Measurements from ENCODE around the gene WDR41.
"Not testable (repeated sequence)": the region's sequence is repeated elsewhere in the genome, so short reads cannot be mapped to it uniquely, and the experiment has no call there.

Gene WDR41, protein sequence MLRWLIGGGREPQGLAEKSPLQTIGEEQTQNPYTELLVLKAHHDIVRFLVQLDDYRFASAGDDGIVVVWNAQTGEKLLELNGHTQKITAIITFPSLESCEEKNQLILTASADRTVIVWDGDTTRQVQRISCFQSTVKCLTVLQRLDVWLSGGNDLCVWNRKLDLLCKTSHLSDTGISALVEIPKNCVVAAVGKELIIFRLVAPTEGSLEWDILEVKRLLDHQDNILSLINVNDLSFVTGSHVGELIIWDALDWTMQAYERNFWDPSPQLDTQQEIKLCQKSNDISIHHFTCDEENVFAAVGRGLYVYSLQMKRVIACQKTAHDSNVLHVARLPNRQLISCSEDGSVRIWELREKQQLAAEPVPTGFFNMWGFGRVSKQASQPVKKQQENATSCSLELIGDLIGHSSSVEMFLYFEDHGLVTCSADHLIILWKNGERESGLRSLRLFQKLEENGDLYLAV

DNA sequence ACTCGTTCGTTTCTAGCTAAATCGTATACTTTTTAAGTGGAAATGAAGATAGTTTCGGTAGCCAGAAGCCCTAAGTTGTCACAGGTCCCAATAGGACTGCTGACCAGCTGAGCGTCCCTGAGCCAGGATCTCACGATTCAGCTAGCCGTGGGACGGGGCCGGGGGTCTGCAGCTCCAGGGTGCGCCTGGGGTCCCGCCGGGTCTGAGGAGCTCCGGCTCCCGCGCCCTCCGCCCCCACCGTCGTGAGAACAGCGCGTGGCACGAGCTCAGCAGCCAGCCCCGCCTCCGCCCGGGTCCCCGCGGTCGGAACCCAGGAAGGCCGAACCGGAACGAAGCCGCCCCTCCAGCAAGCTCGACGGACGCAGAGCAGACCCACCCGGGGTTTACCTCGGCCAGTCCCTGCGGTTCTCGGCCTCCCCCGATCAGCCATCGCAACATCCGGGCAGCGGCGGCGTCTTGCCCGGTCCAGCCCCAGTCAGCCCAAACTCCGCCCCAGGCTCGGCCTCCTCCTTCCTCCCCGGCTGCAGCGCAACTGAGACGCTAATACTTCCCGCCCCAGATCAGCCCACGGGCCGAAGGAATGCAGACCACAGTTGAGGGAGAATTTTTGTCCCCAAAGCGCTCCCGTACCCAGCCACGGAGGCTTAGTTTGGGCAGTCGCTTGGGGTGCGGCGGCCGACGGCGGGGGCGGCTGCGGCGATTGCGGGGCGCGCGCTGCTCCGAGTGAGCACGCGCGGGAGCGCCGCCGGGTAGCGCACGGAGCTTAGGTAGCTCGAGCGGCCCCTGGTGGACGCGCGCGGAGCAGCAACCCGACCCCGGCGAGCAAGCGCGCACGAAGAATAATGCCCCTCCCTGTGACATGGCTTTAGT, at the start of gene WDR41:
WDR41 (minus strand) TSS at position 534 of the 870 bp plus-strand sequence; CDS start at position 438, 96 bp downstream.
- peak; percentile 79 for DNase-seq

DNA sequence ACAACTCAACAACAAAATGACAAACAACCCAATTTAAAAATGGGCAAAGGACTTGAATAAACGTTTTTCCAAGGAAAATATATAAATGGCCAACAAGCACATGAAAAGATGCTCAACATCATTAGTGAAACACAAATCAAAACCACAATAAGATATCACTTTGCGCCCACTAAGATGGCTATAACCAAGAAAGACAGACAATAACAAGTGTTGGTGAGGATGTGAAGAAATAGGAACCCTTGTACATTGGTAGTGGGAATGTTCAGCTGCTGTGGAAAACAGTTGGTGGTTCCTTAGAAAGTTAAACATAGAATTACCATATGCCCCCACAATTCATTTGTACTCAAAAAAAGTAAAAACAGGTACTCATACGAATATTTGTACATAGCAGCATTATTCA, 39.2 kb upstream of the WDR41 start:
- no peak for DNase-seq

DNA sequence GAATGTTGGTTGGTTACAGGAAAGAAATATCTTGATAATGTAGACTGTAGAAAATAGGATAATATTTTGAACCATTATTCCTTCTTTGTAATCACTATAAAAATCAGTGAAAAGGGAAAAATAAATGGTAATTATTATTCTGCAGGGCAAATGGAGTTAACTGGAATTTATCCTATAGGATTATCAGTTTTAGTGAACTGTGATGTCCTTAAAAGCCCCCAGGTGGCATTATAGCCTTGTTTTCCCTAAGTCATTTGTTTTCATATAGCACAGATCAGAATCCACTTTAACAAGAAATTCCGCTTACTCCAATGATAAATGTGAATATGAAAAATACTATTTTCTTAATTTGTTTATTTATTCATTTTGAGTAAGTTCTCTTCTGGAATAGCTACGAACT, 26.2 kb upstream of the WDR41 start:
- DNase-seq: no peak

DNA sequence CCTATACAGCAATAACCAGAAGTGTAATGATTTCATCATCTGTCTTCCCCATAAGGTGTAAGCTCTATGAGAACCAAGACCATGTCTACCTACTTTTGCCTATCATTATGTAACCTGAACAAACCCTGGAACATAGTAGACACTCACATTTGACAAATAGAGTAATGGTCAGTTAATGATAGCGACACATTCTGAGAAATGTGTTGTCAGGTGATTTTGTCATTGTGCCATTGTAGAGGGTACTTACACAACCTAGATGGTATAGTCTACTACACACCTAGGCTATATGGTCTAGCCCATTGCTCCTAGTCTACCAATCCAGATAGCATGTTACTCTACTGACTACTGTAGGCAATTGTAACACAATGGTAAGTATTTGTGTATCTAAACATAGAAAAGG, 22.3 kb upstream of the WDR41 start:
- no peak for DNase-seq

DNA sequence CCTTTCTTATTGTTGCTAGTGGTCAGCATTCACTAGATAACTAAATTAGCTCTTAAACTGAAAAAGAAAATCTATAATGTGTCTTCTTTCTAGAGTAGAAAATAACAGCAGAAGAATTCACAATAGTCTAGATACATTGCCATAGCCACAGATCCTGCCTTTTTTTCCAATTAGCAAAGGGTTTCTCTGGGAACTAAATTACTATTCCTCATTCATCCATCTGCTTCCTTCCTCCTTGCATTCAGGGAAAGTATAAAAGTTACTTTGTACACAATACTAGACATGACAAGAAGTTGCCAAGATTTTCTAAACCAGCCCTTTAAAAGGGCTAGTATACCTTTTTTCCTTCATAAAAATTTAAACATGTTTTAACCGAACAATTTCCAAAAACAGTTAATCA, 21.2 kb upstream of the WDR41 start:
- DNase-seq: no peak

DNA sequence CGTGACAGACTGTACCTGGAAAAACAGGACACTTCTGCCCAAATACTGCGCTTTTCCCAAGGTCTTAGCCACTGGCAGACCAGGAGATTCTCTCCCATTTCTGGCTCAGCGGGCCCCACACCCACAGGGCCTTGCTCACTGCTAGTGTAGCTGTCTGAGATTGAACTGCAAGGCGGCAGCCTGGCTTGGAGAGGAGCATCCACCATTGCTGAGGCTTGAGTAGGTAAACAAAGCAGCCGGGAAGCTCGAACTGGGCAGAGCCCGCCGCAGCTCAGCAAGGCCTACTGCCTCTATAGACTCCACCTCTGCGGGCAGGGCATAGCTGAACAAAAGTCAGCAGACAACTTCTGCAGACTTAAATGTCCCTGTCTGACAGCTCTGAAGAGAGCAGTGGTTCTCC, 9.0 kb upstream of the WDR41 start:
- DNase-seq: not testable (repeated sequence)

DNA sequence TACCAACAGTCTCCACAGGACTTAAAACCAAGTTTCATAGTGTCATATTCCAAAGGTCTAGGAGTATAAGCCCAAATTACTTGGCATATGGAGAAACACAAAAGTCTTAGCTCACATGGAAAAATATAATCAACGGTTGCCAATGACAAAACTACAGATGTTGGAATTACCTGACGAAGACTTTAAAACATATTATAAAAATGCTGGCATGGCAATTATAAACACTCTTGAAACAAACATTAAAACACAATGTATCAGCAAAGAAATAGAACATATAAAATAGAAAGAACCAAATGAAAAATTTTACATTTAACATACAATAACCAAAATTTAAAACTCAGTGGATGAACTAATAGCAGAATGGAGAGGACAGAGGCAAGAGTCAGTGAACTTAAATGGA, 7.9 kb upstream of the WDR41 start:
- no peak for DNase-seq

DNA sequence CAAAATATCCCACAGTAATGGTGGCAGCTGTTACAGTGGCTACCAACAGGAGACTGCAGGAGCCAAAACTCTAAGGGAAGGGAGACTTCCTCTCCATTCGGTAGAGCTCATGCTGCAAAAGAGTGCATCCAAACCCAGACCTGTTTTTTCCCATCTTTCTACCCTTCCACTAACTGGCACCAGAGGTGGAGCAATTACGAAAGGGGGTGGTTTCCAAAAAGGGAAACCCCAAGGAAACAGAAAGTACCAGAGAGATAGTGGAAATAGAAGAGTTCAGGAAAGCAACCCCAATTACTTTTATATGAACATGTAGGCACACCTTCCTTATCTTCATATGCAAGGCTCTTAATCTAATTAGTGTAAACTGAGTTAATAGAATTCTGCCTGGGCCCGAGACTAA, 7.3 kb upstream of the WDR41 start:
- no peak for DNase-seq

DNA sequence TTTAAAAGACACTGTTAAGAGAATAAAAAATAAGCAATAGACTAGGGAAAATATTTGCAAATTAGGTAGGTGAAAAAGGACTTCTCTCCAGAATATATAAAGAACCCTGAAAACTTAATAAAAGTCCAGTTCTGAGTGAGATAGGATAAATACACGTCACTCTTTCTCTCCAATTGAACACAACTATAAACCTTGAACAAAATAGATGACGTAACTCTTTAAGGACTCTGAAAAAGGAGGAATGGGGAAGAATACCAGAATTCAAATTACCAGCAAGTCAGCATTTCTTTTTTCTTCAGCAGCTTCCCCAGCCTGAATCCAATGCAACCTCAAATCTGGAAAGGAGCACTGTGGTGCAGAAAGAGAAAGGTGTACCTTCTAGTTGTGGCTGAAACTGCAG, 6.8 kb upstream of the WDR41 start:
- no peak for DNase-seq

DNA sequence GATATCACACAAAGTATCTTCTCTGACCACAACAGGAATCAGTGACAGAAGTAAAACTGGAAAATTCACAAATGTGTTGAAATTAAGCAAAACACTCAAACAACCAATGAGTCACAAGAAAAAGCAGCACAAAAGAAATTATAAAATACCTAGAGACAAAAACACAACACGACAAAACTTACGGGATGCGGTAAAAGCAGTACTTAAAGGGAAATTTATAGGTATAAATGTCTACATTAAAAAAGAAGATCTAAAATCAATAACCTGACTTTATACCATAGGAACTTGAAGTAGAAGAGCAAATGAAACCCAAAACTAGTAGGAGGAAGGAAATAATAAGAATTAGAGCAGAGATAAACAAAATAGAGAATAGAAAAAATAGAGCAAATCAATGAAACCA, 2.8 kb upstream of the WDR41 start:
- no peak for DNase-seq

DNA sequence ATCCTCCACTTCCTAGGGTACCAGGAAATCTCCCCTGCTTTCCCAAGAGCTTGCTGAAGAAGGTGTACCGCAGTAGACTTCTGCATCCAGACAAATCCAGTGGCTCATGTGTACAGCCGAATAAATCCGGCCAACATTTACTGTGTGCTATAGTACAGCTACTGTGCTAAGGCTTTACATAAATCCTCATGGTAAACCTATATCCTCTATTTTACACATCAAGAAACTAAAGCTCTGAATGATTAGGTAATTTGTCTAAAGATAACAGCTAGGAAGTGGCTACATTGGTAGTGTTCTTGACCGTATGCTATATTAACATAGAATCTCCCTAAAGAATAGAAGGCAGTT, 511 bp upstream of the WDR41 start:
- DNase-seq: no peak

DNA sequence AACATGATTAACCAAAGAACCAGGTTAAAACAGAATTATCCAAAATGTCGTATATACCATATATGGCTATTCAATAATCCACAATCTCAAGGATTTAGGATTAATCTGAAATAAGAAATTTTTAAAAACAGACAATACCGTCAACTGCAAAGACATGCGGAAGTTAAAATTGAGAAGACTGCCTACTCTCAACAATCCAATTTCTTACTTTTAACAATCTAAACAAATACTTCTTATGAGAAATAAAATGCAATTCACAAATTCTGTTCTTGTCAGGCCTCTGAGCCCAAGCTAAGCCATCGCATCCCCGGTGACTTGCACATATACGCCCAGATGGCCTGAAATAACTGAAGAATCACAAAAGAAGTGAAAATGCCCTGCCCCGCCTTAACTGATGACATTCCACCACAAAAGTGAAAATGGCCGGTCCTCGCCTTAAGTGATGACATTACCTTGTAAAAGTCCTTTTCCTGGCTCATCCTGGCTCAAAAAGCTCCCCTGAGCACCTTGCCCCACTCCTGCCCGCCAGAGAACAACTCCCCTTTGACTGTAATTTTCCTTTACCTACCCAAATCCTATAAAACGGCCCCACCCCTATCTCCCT, 1.3 kb downstream of the WDR41 start:
- DNase-seq: not testable (repeated sequence)

DNA sequence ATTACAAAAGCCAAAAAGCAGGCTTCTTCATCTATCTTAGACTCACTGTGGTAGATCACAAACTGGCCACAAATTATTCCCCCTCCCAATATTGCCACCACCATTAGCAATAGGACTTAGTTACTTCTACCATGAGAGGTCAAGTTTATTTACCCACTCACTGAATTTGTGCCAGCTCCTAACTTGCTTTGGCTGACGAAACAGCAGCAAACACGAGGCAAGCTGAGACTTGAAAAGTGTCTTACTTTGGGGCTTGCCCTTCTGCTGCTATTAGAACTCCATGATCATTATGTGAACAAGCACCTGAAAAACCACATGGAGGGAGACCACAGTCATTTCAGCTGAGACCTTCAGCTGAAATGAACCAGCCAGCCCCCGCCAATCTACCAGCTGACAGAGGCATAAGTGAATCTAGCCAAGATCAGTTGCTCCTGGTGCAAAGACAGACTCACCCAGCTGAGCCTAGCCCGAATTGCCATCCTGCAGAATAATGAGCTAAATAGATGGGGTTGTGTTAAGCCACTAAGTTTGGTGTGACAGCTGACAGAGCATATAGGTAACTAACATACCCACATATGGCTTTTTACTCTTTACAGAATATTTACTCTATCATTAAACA, 5.7 kb downstream of the WDR41 start:
- DNase-seq: no peak

DNA sequence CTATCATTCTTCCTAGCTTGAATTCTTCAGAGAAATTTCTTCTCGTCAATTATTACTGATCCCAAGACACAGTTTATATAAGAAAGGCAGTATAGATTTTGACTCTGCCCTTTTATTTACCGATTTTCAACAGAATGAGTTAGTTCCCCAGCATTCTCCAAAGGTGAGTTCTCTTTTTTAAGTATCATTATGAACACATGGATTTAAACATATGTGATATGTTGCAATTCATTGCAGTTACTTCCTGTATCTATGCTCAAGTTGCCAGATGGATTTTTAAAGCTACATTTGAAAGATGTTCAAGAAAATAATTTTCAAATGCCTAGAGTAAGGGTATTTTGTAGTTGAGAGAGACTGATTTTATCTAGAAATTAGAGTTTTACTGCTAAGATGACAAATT, 8.4 kb downstream of the WDR41 start:
- DNase-seq: no peak

DNA sequence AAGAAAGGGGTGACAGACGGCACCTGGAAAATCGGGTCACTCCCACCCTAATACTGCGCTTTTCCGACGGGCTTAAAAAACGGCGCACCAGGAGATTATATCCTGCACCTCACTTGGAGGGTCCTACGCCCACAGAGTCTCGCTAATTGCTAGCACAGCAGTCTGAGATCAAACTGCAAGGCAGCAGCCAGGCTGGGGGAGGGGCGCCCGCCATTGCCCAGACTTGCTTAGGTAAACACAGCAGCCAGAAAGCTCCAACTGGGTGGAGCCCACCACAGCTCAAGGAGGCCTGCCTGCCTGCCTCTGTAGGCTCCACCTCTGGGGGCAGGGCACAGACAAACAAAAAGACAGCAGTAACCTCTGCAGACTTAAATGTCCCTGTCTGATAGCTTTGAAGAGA, 17.1 kb downstream of the WDR41 start:
- not testable (repeated sequence) for DNase-seq

DNA sequence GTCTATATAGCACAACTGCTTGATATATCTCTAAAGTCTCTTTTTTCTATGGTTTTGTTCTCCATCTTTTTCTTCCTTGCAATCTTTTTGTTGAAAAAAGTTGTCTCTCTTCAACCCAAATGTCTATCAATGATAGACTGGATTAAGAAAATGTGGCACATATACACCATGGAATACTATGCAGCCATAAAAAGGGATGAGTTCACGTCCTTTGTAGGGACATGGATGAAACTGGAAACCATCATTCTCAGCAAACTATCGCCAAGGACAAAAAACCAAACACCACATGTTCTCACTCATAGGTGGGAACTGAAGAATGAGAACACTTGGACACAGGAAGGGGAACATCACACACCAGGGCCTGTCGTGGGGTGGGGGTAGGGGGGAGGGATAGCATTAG, 23.2 kb downstream of the WDR41 start:
- not testable (repeated sequence) for DNase-seq

DNA sequence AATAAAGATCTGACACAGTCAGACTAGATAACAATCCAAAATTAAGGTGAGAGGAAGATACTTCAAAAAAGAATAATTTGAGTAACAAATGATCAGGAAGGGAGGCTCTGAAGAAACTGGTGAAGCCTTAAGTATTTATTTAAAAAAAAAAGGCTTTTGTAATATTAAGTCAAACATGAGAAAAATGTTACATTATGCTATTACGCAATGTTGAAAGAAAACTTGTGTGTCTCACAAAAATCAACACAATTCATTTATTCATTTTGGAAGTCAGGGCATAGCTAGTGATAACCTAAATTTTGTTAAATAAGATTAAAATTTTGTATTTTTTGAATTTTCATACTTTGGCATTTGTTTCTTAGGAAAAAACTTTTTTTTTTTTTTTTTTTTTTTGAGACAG, 28.2 kb downstream of the WDR41 start:
- DNase-seq: no peak

DNA sequence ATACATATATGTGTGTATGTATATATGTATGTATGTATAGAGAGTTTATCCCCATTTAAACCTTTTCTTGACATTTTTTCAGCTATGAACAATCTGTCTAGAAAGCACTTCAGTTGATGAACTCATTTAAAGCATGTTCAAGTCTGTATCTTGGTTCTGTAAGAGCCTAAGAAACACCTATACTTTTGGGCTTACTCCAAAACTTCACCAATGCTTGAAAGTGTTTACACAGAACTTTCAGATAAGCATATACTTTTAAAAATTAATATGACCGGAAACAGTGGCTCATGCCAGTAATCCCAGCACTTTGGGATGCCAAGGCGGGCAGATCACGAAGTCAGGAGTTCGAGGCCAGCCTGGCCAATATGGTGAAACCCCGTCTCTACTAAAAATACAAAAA, 30.8 kb downstream of the WDR41 start:
- no peak for DNase-seq

DNA sequence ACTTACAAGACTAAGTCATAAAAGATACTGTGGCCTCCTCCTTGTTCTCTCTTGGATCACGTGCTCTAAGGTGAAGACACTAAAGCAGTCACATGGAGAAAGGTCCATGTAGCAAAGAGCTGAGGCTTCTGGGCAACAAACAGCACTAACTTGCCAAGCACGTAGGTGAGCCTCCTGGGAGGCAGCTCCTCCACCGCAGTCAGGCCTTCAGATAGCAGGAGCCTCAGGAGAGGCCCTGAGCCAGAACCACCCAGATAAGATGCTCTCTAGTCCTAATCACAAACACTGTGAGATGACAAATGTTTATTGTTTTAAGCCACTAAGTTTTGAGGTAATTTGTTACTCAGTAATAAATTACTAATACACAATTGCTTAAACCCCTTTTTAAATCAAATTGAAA, 38.0 kb downstream of the WDR41 start:
- DNase-seq: no peak

DNA sequence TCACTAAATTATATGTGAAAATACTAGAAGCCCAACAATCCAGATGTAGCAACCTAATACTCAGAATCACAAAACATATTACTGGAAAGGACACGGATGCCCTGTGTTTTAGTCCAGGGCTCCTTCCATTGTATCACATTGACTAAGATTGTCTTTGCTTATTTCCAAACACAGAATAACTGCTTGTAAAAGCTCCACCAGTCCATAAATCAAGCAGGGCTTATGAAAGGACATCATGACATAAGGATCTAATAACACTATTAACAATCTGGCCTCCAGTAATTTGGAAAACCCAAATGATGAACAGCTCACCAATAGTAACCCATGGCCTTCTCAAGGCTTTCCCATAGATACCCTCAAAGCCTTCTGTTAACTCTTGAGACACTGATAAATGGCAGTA, 39.8 kb downstream of the WDR41 start:
- no peak for DNase-seq

DNA sequence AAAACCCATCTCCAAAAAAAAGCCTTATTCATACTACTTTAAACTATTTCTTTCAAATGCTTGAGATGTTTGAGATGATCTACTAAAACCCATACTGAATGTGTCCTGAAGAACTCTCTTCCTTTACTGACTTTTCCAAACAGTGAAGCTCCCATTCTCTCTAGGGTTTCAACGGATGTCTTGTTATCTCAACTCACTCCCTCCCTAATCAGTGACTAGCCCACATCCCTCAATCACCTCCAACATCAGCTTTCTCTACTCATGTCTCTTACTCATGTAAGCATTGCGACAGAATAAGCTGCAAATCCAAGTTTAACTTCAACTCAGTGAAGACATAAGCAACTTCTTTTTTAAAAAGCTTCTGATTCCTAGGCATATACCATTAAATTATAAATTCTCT, 42.1 kb downstream of the WDR41 start:
- DNase-seq: no peak

DNA sequence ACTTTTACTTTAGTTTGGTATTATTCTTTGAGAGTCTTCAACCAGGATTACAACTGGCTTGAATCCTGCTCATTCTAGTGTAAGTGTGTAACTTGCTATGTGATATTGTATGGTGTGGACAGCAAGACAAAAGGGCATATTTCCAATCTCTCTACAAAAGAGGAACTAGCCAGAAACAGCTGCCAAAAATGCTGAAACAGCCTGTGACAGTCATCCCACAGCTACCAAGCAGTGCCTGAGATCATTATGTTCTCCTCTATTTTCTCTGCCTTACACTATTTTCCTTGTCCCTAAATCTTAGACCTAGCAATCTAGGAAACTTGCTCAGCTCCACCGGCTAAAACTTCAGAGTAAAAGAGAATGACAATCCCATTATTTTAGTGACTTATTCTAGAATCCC, 42.8 kb downstream of the WDR41 start:
- no peak for DNase-seq

DNA sequence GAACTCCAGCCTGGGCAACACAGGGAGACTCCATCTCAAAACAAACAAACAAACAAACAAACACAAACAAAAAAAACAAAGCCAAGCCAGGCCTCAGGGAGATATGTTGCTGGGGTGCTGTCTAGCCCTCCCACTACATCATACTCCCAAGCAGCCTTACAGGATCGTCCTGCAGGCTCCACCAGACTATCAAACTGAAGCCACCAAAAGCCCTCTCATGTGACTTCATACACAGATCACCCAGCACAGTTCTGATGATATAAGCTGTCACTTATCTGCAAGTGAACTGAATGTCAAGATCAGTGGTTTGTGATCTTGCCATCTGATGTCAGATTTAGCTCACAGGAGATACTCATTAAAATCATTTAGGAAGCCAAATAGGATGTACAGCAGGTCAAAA, 43.3 kb downstream of the WDR41 start:
- DNase-seq: no peak
